Erythroblast (primary cell): ENCODE data around the gene METAP1.

Experiments
- GATA1 ChIP-seq: IDR thresholded peaks from 2 replicates; pipeline ENCODE4 v1.6.1; 2011; ENCODE audit warnings: low read depth, mild to moderate bottlenecking, control low read depth, low read length, moderate library complexity
- POLR2A ChIP-seq: IDR thresholded peaks from 2 replicates; pipeline ENCODE4 v1.6.1; 2011; ENCODE audit warnings: mild to moderate bottlenecking, low read length

- TF ChIP-seq POLR2A (no peak), GATA1 (no peak)
Observed at GRCh38 chr4:99059550-99059949, 64.0 kb downstream of the METAP1 start.
